ENCODE results near the gene UTP18. TPM values are rescaled to one million over a fixed set of nuclear protein-coding genes. Genes with fewer than 3 reads are reported as not detected.
"Not testable (repeated sequence)": the region's sequence is repeated elsewhere in the genome, so short reads cannot be mapped to it uniquely, and the experiment has no call there.

Gene UTP18
- polyA plus RNA-seq, 1 donor (not counting 4 experiments of a cell fraction or from before 2014, with no cell fraction given), result 42.7 TPM

DNA sequence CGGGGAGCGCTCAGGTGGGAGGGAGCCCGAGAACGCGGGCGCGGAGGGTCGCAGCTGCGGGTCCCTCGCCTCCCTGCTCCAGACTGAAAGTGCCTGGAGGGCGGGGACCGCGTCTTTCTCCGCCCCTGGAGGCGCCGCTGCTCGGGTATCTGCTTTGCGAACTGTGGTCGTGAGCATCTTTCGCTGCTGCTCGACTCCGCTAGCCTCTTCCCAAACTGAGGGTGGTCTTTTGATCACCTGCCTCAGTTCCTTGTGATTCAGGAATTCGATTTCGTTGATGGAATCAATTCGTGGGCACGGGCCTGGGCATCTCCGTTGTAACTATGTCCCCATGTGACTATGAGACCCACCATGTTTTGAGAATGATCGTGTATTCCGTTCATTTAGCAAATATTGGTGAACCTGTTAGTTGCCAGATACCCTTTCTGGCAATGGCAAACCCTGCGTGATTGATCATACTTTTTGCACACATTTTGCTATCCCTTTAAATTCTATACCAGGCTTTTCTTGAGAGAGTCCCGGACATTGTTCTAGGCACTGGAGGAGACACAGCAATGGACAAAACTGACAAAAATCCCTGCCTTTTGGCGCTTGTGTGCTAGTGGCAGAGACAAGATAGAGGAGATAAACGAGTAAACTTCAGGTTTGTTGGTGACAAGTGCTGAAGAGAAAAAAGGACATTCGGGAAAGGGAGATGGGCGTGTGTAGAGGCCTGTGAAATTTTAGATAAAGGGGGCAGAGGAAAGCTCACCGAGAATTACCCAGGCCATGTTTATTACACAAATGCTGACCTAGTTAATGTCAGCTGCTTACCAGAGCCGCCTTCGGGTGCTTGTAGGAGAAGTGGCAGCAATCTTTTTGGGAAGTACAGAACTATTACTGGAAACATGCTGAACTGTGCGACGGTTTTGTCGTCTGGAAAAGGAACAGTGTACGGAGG lies 948 bp downstream of the UTP18 start:
- TF ChIP-seq, protein P1, sequence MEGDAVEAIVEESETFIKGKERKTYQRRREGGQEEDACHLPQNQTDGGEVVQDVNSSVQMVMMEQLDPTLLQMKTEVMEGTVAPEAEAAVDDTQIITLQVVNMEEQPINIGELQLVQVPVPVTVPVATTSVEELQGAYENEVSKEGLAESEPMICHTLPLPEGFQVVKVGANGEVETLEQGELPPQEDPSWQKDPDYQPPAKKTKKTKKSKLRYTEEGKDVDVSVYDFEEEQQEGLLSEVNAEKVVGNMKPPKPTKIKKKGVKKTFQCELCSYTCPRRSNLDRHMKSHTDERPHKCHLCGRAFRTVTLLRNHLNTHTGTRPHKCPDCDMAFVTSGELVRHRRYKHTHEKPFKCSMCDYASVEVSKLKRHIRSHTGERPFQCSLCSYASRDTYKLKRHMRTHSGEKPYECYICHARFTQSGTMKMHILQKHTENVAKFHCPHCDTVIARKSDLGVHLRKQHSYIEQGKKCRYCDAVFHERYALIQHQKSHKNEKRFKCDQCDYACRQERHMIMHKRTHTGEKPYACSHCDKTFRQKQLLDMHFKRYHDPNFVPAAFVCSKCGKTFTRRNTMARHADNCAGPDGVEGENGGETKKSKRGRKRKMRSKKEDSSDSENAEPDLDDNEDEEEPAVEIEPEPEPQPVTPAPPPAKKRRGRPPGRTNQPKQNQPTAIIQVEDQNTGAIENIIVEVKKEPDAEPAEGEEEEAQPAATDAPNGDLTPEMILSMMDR (optimal IDR thresholded peaks at IDR 0.05 in 1 of 3, IDR thresholded peaks at IDR 0.05 in 1 of 3, conservative IDR thresholded peaks at IDR 0.05 in 1 of 3; ENCODE audit: extremely low read depth in 1 of 3, insufficient read depth in 2 of 3, low read length in 3 of 3), result no peak
- TF ChIP-seq EZH2 (IDR thresholded peaks at IDR 0.05; ENCODE audit: low read length), result no peak
- DNase-seq (ENCODE audit: low read depth, low spot score) (no peak), FAIRE-seq (no peak)
- Histone ChIP-seq H3K27ac (ENCODE audit: control insufficient read depth, insufficient read depth, low read length) (peak overlapping the region; percentile 100), H3K79me2 (ENCODE audit: control insufficient read depth, insufficient read depth, low read length) (peaks cover 76% of the 10 kb centered on the region), H3K9ac (ENCODE audit: control insufficient read depth, extremely low read depth, insufficient read depth, low read length) (peak overlapping the region; percentile 98), H3K4me3 (ENCODE audit: control insufficient read depth in 2 of 3, extremely low read depth in 1 of 3, insufficient read depth in 2 of 3, low read depth in 1 of 3, low read length in 3 of 3) (peak overlapping the region; percentile 83 to 95 (median 94)), H2AFZ (ENCODE audit: control insufficient read depth, low read length) (peak overlapping the region; percentile 0), H3K4me2 (ENCODE audit: control insufficient read depth, extremely low read depth, insufficient read depth, low read depth, low read length) (peak overlapping the region; percentile 96), H3K4me1 (ENCODE audit: control insufficient read depth, extremely low read depth, insufficient read depth, low read length) (peaks cover 36% of the 10 kb centered on the region), H3K27me3 (ENCODE audit: control insufficient read depth, extremely low read depth, insufficient read depth, low read length) (no peaks in the 10 kb centered on the region), H4K20me1 (ENCODE audit: control insufficient read depth, extremely low read depth, insufficient read depth, low read length) (no peaks in the 10 kb centered on the region), H3K36me3 (ENCODE audit: control insufficient read depth in 2 of 2, extremely low read depth in 1 of 2, insufficient read depth in 2 of 2, low read length in 2 of 2) (peaks cover 0 to 9% of the 10 kb centered on the region in 2 experiments), H3K9me3 (ENCODE audit: control insufficient read depth, low read depth, low read length) (no peaks in the 10 kb centered on the region), H3K9me1 (ENCODE audit: control insufficient read depth, extremely low read depth, insufficient read depth, low read length) (peaks cover 2% of the 10 kb centered on the region)
- dilution Hi-C loops (cut with MboI; ENCODE audit: extremely low pct_ligation_motif_present, low sequenced_read_pairs), result no loop called here

DNA sequence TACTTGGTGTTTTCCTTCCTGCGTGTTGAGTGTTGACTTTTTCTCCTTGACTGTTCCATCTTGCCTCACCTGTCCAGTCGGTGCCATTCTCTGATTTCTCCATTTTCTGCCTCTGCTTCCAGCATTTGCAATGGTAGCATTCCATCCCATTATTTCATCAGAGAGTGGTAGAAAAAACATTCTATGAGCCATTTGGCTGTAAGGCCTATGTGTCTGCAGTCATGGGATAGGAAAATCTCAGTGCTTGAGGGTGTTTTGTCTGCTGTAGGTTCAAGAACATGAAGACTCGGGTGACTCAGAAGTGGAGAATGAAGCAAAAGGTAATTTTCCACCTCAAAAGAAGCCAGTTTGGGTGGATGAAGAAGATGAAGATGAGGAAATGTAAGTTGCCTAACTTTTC lies 2.7 kb downstream of the UTP18 start:
- no peak for FAIRE-seq
- H3K36me3 ChIP-seq (ENCODE audit: control insufficient read depth in 2 of 2, extremely low read depth in 1 of 2, insufficient read depth in 2 of 2, low read length in 2 of 2), result peaks cover 4 to 7% of the 10 kb centered on the region in 2 experiments
- no peak for TF ChIP-seq EZH2 (IDR thresholded peaks at IDR 0.05; ENCODE audit: low read length)
- TF ChIP-seq, protein P1 (optimal IDR thresholded peaks at IDR 0.05 in 1 of 3, IDR thresholded peaks at IDR 0.05 in 1 of 3, conservative IDR thresholded peaks at IDR 0.05 in 1 of 3; ENCODE audit: extremely low read depth in 1 of 3, insufficient read depth in 2 of 3, low read length in 3 of 3), result no peak
- no peaks in the 10 kb centered on the region for H4K20me1 ChIP-seq (ENCODE audit: control insufficient read depth, extremely low read depth, insufficient read depth, low read length)
- no peaks in the 10 kb centered on the region for H3K9me3 ChIP-seq (ENCODE audit: control insufficient read depth, low read depth, low read length)
- no peak overlapping the region for H3K4me3 ChIP-seq (ENCODE audit: control insufficient read depth in 2 of 3, extremely low read depth in 1 of 3, insufficient read depth in 2 of 3, low read depth in 1 of 3, low read length in 3 of 3)
- H3K27ac ChIP-seq (ENCODE audit: control insufficient read depth, insufficient read depth, low read length), result peak overlapping the region; percentile 37
- peaks cover 65% of the 10 kb centered on the region for H3K79me2 ChIP-seq (ENCODE audit: control insufficient read depth, insufficient read depth, low read length)
- no peak overlapping the region for H3K9ac ChIP-seq (ENCODE audit: control insufficient read depth, extremely low read depth, insufficient read depth, low read length)
- H3K4me1 ChIP-seq (ENCODE audit: control insufficient read depth, extremely low read depth, insufficient read depth, low read length), result peaks cover 28% of the 10 kb centered on the region
- H2AFZ ChIP-seq (ENCODE audit: control insufficient read depth, low read length), result no peak overlapping the region
- peaks cover 2% of the 10 kb centered on the region for H3K9me1 ChIP-seq (ENCODE audit: control insufficient read depth, extremely low read depth, insufficient read depth, low read length)
- no peaks in the 10 kb centered on the region for H3K27me3 ChIP-seq (ENCODE audit: control insufficient read depth, extremely low read depth, insufficient read depth, low read length)
- DNase-seq (ENCODE audit: low read depth, low spot score), result no peak
- dilution Hi-C loops (cut with MboI; ENCODE audit: extremely low pct_ligation_motif_present, low sequenced_read_pairs), result no loop called here
- peak overlapping the region; percentile 19 for H3K4me2 ChIP-seq (ENCODE audit: control insufficient read depth, extremely low read depth, insufficient read depth, low read depth, low read length)

GRCh38 chr17:51264466-51264865 lies 4.1 kb downstream of the UTP18 start:
- H3K79me2 ChIP-seq (ENCODE audit: control insufficient read depth, insufficient read depth, low read length), result peaks cover 54% of the 10 kb centered on the region
- H2AFZ ChIP-seq (ENCODE audit: control insufficient read depth, low read length); H3K36me3 ChIP-seq (ENCODE audit: control insufficient read depth in 2 of 2, extremely low read depth in 1 of 2, insufficient read depth in 2 of 2, low read length in 2 of 2); DNase-seq (ENCODE audit: low read depth, low spot score); H3K27me3 ChIP-seq (ENCODE audit: control insufficient read depth, extremely low read depth, insufficient read depth, low read length); H4K20me1 ChIP-seq (ENCODE audit: control insufficient read depth, extremely low read depth, insufficient read depth, low read length); FAIRE-seq; H3K27ac ChIP-seq (ENCODE audit: control insufficient read depth, insufficient read depth, low read length); H3K4me3 ChIP-seq (ENCODE audit: control insufficient read depth in 2 of 3, extremely low read depth in 1 of 3, insufficient read depth in 2 of 3, low read depth in 1 of 3, low read length in 3 of 3); dilution Hi-C loops (cut with MboI; ENCODE audit: extremely low pct_ligation_motif_present, low sequenced_read_pairs); H3K9ac ChIP-seq (ENCODE audit: control insufficient read depth, extremely low read depth, insufficient read depth, low read length); H3K4me2 ChIP-seq (ENCODE audit: control insufficient read depth, extremely low read depth, insufficient read depth, low read depth, low read length); H3K9me3 ChIP-seq (ENCODE audit: control insufficient read depth, low read depth, low read length); H3K9me1 ChIP-seq (ENCODE audit: control insufficient read depth, extremely low read depth, insufficient read depth, low read length): not testable (repeated sequence)
- peaks cover 20% of the 10 kb centered on the region for H3K4me1 ChIP-seq (ENCODE audit: control insufficient read depth, extremely low read depth, insufficient read depth, low read length)

Data from keratinocyte (primary cell).